HG03342 (cell line): ENCODE data around the gene ELK3.
A peak's percentile ranks its signal among the peaks of the same experiment; 100 is the strongest.

Experiments used
- ATAC-seq: cut with Tn5 transposase; IDR thresholded peaks from one replicate; pipeline ENCODE4 v1.9.1; 2021; ENCODE audit warnings: mild to moderate bottlenecking, moderate library complexity; ENCODE audit not compliant: unreplicated experiment

Gene ELK3

DNA sequence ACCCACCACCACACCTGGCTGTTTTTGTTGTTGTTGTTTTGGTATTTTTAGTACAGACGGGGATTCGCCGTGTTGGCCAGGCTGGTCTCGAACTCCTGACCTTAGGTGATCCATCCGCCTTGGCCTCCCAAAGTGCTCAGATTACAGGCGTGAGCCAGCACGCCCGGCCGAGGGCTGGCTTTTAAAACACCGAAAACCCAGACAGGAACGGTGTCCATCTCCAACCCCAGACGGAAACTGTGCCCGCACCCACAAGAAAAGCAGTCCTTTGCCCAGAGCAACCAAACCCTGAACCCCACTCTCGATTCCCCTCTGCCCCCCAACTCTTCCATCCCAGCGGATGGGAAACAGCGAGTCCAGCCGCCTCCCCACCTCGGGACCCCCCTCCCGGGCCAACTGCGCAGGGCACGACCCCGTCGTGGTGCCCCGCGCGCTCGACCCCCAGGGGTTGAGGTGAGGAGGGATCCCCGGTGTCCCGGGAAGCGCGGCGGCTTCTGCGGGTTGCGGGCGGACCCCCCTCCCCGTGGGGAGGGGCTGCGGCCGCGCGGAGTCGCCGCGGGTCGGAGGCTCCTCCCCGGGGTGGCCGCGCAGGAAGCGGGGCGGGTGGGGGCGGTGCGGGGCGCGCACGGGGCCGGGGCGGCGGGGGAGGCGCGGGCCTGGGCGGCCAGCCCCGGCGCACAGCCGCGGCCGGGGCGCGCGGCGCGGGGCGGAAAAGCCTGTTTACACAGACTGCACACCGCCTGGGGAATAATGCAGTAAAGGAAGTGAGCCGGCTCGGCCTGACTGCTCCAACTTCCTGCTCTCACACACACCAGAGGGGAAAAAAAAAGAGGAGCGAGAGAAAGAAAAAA is at the start of gene ELK3:
TSS of gene ELK3 (plus strand) at position 651 of the 851 bp plus-strand sequence.
- ATAC-seq, result peak; percentile 57

- ATAC-seq, result no peak
These were observed 47.4 kb upstream of the ELK3 start for GRCh38 chr12:96146747-96147146.

- no peak for ATAC-seq
These were observed 43.7 kb upstream of the ELK3 start for GRCh38 chr12:96150442-96150841.

GRCh38 chr12:96152164-96152563 is 42.0 kb upstream of the ELK3 start:
- ATAC-seq, result no peak

- ATAC-seq, result no peak
These were observed 40.9 kb upstream of the ELK3 start for GRCh38 chr12:96153131-96153725.

DNA sequence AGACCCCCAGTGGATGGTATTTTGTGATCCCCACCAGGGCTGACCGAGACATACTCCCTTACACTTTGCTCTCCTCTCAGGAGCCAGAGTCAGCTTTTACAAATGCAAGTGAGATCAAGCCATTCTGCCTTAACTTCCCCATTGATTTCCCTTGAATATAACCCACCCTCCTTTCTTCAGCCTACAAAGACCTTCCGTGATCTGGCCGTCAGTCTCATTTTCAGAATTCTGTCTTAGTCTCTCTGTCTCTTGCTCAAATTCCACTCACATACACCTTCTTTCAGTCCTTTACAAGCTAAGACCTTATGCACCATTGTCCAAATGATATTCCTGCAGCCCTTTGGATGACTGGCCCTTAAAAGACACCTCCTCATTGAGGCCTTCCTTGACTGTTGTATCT is 39.0 kb upstream of the ELK3 start:
- ATAC-seq, result no peak

- no peak for ATAC-seq
These were observed 38.4 kb upstream of the ELK3 start for GRCh38 chr12:96155781-96156180.

DNA sequence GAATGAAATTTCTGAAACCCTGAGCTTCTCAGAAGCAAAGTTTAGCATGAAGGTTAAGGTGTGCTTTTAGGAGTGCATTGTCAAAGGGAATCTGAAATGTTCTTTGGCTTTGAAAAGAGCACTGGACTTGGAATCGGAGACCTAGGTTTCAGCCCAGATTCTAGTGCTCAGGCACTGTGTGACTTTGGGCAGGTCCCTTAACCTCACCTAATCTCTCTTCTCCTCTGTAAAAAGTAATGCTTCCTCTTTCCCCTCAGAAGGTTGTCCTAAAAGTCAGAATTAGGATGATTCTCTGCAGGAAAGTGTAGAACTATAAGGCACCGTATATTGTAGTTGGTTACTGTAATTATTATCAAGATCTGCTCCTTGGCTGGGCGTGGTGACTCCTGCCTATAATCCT is 38.0 kb upstream of the ELK3 start:
- ATAC-seq, result no peak

GRCh38 chr12:96157427-96157826 is 36.7 kb upstream of the ELK3 start:
- ATAC-seq, result no peak

- ATAC-seq, result no peak
These were observed 29.0 kb upstream of the ELK3 start for GRCh38 chr12:96164951-96165811.

- no peak for ATAC-seq
These were observed 27.4 kb upstream of the ELK3 start for GRCh38 chr12:96166765-96167164.

GRCh38 chr12:96167492-96167891 is 26.7 kb upstream of the ELK3 start:
- no peak for ATAC-seq

DNA sequence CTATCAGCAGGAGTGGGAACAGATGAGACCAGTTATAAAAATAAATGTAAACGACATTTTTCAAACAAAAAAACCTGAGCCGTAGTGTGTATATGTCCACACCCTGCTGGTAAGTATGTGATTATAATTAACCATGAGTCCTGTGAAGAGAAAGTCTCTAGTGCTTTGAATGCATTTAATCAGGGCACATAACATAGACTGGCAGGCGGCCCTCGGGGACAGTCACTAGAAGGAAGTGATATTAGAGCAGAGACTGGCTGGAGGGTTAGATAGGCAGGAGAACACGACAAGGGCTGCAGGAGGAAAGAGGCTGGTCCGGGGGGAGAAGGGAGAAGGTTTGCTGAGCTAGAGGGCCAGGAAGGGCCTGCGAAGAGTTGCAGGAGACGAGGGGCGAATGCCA is 23.8 kb upstream of the ELK3 start:
- no peak for ATAC-seq

DNA sequence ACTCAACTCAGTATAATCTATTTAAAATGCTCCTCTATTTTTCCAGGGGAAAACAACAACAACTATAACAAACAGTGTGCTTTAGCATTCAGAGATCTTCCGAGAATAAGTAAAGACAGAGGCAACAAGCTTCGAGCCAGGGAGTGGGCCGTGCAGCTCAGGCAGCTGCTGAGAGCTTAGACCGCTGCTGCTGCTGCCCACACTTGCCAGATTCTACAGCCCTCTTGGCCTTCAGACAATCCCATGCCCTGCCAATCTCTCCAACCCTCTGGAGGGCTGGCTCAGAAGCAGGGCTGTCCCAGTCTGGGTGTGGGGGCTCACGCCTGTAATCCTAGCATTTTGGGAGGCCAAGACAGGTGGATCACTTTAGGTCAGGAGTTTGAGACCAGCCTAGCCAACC is 23.4 kb upstream of the ELK3 start:
- ATAC-seq, result no peak

GRCh38 chr12:96171905-96172304 is 22.3 kb upstream of the ELK3 start:
- ATAC-seq, result no peak

- no peak for ATAC-seq
These were observed 21.2 kb upstream of the ELK3 start for GRCh38 chr12:96172981-96173380.

DNA sequence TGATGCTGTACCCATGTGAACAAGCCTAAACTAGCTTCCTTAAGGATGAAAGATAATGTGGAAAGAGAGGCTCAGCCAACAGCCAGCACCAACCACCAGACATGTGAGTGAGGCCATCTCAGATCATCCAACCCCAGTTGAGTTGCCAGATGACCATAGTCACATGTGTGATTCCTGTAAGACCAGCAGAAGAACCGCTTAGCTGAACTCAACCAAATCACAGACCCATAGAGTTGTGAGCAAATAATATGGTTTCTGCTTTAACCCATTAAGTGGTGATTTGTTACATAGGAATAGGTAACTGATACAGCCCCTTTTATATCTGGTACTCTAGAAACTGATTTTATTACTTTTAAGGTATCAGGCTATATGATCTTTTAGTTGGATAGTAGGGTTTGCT is 17.6 kb upstream of the ELK3 start:
- no peak for ATAC-seq

DNA sequence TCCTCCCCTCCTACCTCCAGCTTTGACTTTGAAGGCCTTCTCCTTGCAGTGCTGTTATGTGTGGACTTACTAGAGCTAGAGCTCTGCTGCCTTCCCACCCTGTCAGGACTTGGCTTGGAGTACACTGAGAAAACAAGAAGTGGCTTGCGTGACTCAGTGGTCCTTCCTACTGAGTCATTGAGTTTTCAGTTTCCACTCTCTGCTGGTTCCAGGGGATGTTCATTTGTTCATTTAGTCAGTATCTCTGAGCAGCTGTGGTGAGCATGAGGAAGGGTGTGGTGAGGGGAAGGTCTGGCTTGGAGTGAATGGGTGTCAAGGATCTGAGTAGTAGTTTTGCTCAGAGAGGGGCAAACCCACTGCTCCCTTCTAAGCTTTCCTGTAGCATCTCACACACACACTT is 17.2 kb upstream of the ELK3 start:
- ATAC-seq, result peak; percentile 47

- ATAC-seq, result no peak
These were observed 10.3 kb upstream of the ELK3 start for GRCh38 chr12:96183734-96184370.

DNA sequence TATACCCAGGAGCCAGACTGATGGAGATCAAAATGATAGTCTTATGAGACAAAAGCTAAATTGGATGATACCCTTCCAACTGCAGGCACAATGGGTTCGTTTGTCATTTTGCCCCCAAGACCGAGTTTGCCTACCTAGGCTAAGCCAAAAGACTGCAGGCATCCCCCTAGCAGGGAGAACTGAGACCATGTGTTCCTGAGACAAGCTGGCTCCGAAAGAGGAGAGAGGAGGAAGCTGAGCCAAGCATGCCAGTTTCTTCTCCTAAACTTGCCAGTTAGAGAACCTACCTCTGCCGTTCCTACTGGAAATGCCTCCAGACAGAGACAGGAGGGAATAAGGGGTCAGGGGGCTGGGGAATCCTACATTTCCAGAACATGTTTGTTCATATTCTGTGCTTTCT is 8.3 kb upstream of the ELK3 start:
- no peak for ATAC-seq

GRCh38 chr12:96186607-96187301 is 7.4 kb upstream of the ELK3 start:
- ATAC-seq, result no peak
